Right lobe of liver (tissue), 4 donors: Measurements from ENCODE around the gene POU2F1.

ENCODE experiments used
- CTCF ChIP-seq, 4 donors: fragments of 200-600 bp in 3 of 4; fragments of 450-650 bp in 1 of 4; IDR thresholded peaks; one replicate each; pipeline versions ENCODE4 v1.5.1 to v1.8.0; 2016 to 2022; ENCODE audit warnings: antibody characterized with exemption in 4 of 4, mild to moderate bottlenecking in 2 of 4
- POLR2A ChIP-seq: fragments of 450-650 bp; IDR thresholded peaks from one replicate; pipeline ENCODE4 v1.6.1; 2017; ENCODE audit warnings: antibody characterized with exemption, mild to moderate bottlenecking
- donor health status: DM: no; HTN: no; CAD: no.
- donor health status: DM: no; HTN: no; CAD: no.
- donor health status: DM: no; HTN: yes; CAD: no.

GRCh38 chr1:167237000-167237399 is 16.3 kb downstream of the POU2F1 start:
- TF ChIP-seq POLR2A (no peak), CTCF (IDR thresholded peaks at IDR 0.05) (no peak)
